ENCODE measurements around the gene DUSP15.
"Not testable (repeated sequence)": the region's sequence is repeated elsewhere in the genome, so short reads cannot be mapped to it uniquely, and the experiment has no call there.

Gene DUSP15
- total RNA-seq: 0 reads per million in 3 donors

GRCh38 chr20:31869942-31870725, at the start of gene DUSP15, which contains the start of gene TTLL9:
Gene DUSP15 (minus strand): TSS chr20:31870527. CDS start chr20:31870337, 190 bp downstream.
Gene TTLL9 (plus strand): TSS chr20:31870634. CDS start chr20:31871127, 493 bp downstream.
- H3K4me3 ChIP-seq (ENCODE audit: insufficient read depth, low read depth, low read length, poor library complexity, severe bottlenecking): peak within 1 kb of the TSS; percentile 39
- no peaks in the 10 kb centered on the region for H3K9me3 ChIP-seq (ENCODE audit: control insufficient read depth, low read length)
- peaks cover 14% of the 10 kb centered on the region for H3K4me1 ChIP-seq (ENCODE audit: control insufficient read depth, insufficient read depth, low read length, poor library complexity, severe bottlenecking)
- no peak within 1 kb of the TSS for H3K27ac ChIP-seq (ENCODE audit: insufficient read depth, low read length, poor library complexity, severe bottlenecking)
- H3K27me3 ChIP-seq (replicated peaks; ENCODE audit: control insufficient read depth, insufficient read depth, low read length, poor library complexity, severe bottlenecking): peaks cover 24% of the 10 kb centered on the region
- no peak for DNase-seq
- no peaks in the 10 kb centered on the region for H3K36me3 ChIP-seq (ENCODE audit: control insufficient read depth, insufficient read depth, low read length)

- Histone ChIP-seq H3K36me3 (ENCODE audit: control insufficient read depth, insufficient read depth, low read length) (no peaks in the 10 kb centered on the region), H3K4me1 (ENCODE audit: control insufficient read depth, insufficient read depth, low read length, poor library complexity, severe bottlenecking) (no peaks in the 10 kb centered on the region), H3K27me3 (replicated peaks; ENCODE audit: control insufficient read depth, insufficient read depth, low read length, poor library complexity, severe bottlenecking) (no peaks in the 10 kb centered on the region), H3K9me3 (ENCODE audit: control insufficient read depth, low read length) (no peaks in the 10 kb centered on the region), H3K4me3 (ENCODE audit: insufficient read depth, low read depth, low read length, poor library complexity, severe bottlenecking) (no peak overlapping the region), H3K27ac (ENCODE audit: insufficient read depth, low read length, poor library complexity, severe bottlenecking) (no peak overlapping the region)
- DNase-seq: no peak
Measured at GRCh38 chr20:31919410-31920155, 49.3 kb upstream of the DUSP15 start.

- no peak overlapping the region for H3K4me3 ChIP-seq (ENCODE audit: insufficient read depth, low read depth, low read length, poor library complexity, severe bottlenecking)
- no peaks in the 10 kb centered on the region for H3K4me1 ChIP-seq (ENCODE audit: control insufficient read depth, insufficient read depth, low read length, poor library complexity, severe bottlenecking)
- H3K27ac ChIP-seq (ENCODE audit: insufficient read depth, low read length, poor library complexity, severe bottlenecking): no peak overlapping the region
- no peak for DNase-seq
- no peaks in the 10 kb centered on the region for H3K36me3 ChIP-seq (ENCODE audit: control insufficient read depth, insufficient read depth, low read length)
- H3K27me3 ChIP-seq (replicated peaks; ENCODE audit: control insufficient read depth, insufficient read depth, low read length, poor library complexity, severe bottlenecking): no peaks in the 10 kb centered on the region
- H3K9me3 ChIP-seq (ENCODE audit: control insufficient read depth, low read length): no peaks in the 10 kb centered on the region
Measured at GRCh38 chr20:31918466-31919105, 48.3 kb upstream of the DUSP15 start.

- H3K9me3 ChIP-seq (ENCODE audit: control insufficient read depth, low read length); H3K4me1 ChIP-seq (ENCODE audit: control insufficient read depth, insufficient read depth, low read length, poor library complexity, severe bottlenecking); H3K36me3 ChIP-seq (ENCODE audit: control insufficient read depth, insufficient read depth, low read length); DNase-seq; H3K27ac ChIP-seq (ENCODE audit: insufficient read depth, low read length, poor library complexity, severe bottlenecking); H3K4me3 ChIP-seq (ENCODE audit: insufficient read depth, low read depth, low read length, poor library complexity, severe bottlenecking); H3K27me3 ChIP-seq (replicated peaks; ENCODE audit: control insufficient read depth, insufficient read depth, low read length, poor library complexity, severe bottlenecking): not testable (repeated sequence)
Measured at GRCh38 chr20:31917962-31918412, 47.7 kb upstream of the DUSP15 start.

- H3K27me3 ChIP-seq (replicated peaks; ENCODE audit: control insufficient read depth, insufficient read depth, low read length, poor library complexity, severe bottlenecking): no peaks in the 10 kb centered on the region
- no peaks in the 10 kb centered on the region for H3K4me1 ChIP-seq (ENCODE audit: control insufficient read depth, insufficient read depth, low read length, poor library complexity, severe bottlenecking)
- no peak overlapping the region for H3K4me3 ChIP-seq (ENCODE audit: insufficient read depth, low read depth, low read length, poor library complexity, severe bottlenecking)
- H3K9me3 ChIP-seq (ENCODE audit: control insufficient read depth, low read length): no peaks in the 10 kb centered on the region
- H3K27ac ChIP-seq (ENCODE audit: insufficient read depth, low read length, poor library complexity, severe bottlenecking): no peak overlapping the region
- DNase-seq: no peak
- no peaks in the 10 kb centered on the region for H3K36me3 ChIP-seq (ENCODE audit: control insufficient read depth, insufficient read depth, low read length)
Measured at GRCh38 chr20:31916708-31917107, 46.4 kb upstream of the DUSP15 start.

- Histone ChIP-seq H3K36me3 (ENCODE audit: control insufficient read depth, insufficient read depth, low read length) (no peaks in the 10 kb centered on the region), H3K27me3 (replicated peaks; ENCODE audit: control insufficient read depth, insufficient read depth, low read length, poor library complexity, severe bottlenecking) (no peaks in the 10 kb centered on the region), H3K27ac (ENCODE audit: insufficient read depth, low read length, poor library complexity, severe bottlenecking) (no peak overlapping the region), H3K4me1 (ENCODE audit: control insufficient read depth, insufficient read depth, low read length, poor library complexity, severe bottlenecking) (no peaks in the 10 kb centered on the region), H3K4me3 (ENCODE audit: insufficient read depth, low read depth, low read length, poor library complexity, severe bottlenecking) (no peak overlapping the region), H3K9me3 (ENCODE audit: control insufficient read depth, low read length) (no peaks in the 10 kb centered on the region)
- DNase-seq: no peak
Measured at GRCh38 chr20:31915491-31916280, 45.4 kb upstream of the DUSP15 start.

- no peaks in the 10 kb centered on the region for H3K27me3 ChIP-seq (replicated peaks; ENCODE audit: control insufficient read depth, insufficient read depth, low read length, poor library complexity, severe bottlenecking)
- no peaks in the 10 kb centered on the region for H3K36me3 ChIP-seq (ENCODE audit: control insufficient read depth, insufficient read depth, low read length)
- no peaks in the 10 kb centered on the region for H3K9me3 ChIP-seq (ENCODE audit: control insufficient read depth, low read length)
- H3K27ac ChIP-seq (ENCODE audit: insufficient read depth, low read length, poor library complexity, severe bottlenecking): no peak overlapping the region
- no peaks in the 10 kb centered on the region for H3K4me1 ChIP-seq (ENCODE audit: control insufficient read depth, insufficient read depth, low read length, poor library complexity, severe bottlenecking)
- no peak for DNase-seq
- H3K4me3 ChIP-seq (ENCODE audit: insufficient read depth, low read depth, low read length, poor library complexity, severe bottlenecking): no peak overlapping the region
Measured at GRCh38 chr20:31914170-31914569, 43.8 kb upstream of the DUSP15 start.

GRCh38 chr20:31913431-31914157, 43.3 kb upstream of the DUSP15 start:
- no peaks in the 10 kb centered on the region for H3K4me1 ChIP-seq (ENCODE audit: control insufficient read depth, insufficient read depth, low read length, poor library complexity, severe bottlenecking)
- H3K9me3 ChIP-seq (ENCODE audit: control insufficient read depth, low read length): no peaks in the 10 kb centered on the region
- no peak overlapping the region for H3K27ac ChIP-seq (ENCODE audit: insufficient read depth, low read length, poor library complexity, severe bottlenecking)
- H3K36me3 ChIP-seq (ENCODE audit: control insufficient read depth, insufficient read depth, low read length): no peaks in the 10 kb centered on the region
- no peaks in the 10 kb centered on the region for H3K27me3 ChIP-seq (replicated peaks; ENCODE audit: control insufficient read depth, insufficient read depth, low read length, poor library complexity, severe bottlenecking)
- no peak for DNase-seq
- no peak overlapping the region for H3K4me3 ChIP-seq (ENCODE audit: insufficient read depth, low read depth, low read length, poor library complexity, severe bottlenecking)

Data from effector memory CD4-positive, alpha-beta T cell (primary cell).